ENCODE results near the gene HELZ. TPM values are rescaled to one million over a fixed set of nuclear protein-coding genes. Genes with fewer than 3 reads are reported as not detected.

The HELZ gene
- total RNA-seq, 2 donors from 2014 or later, result 51.4 to 74.7 TPM

- no peak overlapping the region for H3K9ac ChIP-seq (ENCODE audit: extremely low read depth, low read length, poor library complexity, severe bottlenecking)
- no peaks in the 10 kb centered on the region for H3K36me3 ChIP-seq (ENCODE audit: control insufficient read depth, insufficient read depth, low read length)
- H3K27me3 Mint-ChIP-seq (ENCODE audit: insufficient read depth), result peaks cover 4% of the 10 kb centered on the region
- 95 to 96% methylated on average over 7 to 9 of the region's 9 CpGs for WGBS, 2 experiments (ENCODE audit: insufficient coverage in 1 of 2, insufficient read length in 1 of 2)
- H3K4me1 ChIP-seq (ENCODE audit: control insufficient read depth, insufficient read depth, low read length), result no peaks in the 10 kb centered on the region
- no peak overlapping the region for H3K4me3 ChIP-seq (ENCODE audit: low read length)
- no peak for TF ChIP-seq CTCF (conservative IDR thresholded peaks at IDR 0.05)
- no peaks in the 10 kb centered on the region for H3K4me1 Mint-ChIP-seq
- H3K9me3 ChIP-seq (ENCODE audit: control insufficient read depth, low read length), result peaks cover 26% of the 10 kb centered on the region
- H3K36me3 Mint-ChIP-seq (ENCODE audit: low read depth), result no peaks in the 10 kb centered on the region
- H3K27me3 ChIP-seq (ENCODE audit: control insufficient read depth, insufficient read depth, low read length, poor library complexity, severe bottlenecking), result no peaks in the 10 kb centered on the region
- H3K27ac Mint-ChIP-seq, result no peak overlapping the region
- no peak for DNase-seq
- H3K9me3 Mint-ChIP-seq, result peaks cover 25% of the 10 kb centered on the region
- H3K27ac ChIP-seq (ENCODE audit: low read depth, low read length), result no peak overlapping the region
- H3K4me3 Mint-ChIP-seq, result no peak overlapping the region
These were observed 211.4 kb downstream of the HELZ start for GRCh38 chr17:67033613-67034012.

- no peak for DNase-seq
- Mint-ChIP-seq H3K36me3 (ENCODE audit: low read depth) (no peaks in the 10 kb centered on the region), H3K9me3 (peaks cover 19% of the 10 kb centered on the region), H3K4me1 (no peaks in the 10 kb centered on the region), H3K27ac (no peak overlapping the region), H3K4me3 (no peak overlapping the region), H3K27me3 (ENCODE audit: insufficient read depth) (peaks cover 4% of the 10 kb centered on the region)
- H3K9ac ChIP-seq (ENCODE audit: extremely low read depth, low read length, poor library complexity, severe bottlenecking), result no peak overlapping the region
- WGBS, 2 experiments (ENCODE audit: insufficient coverage in 1 of 2, insufficient read length in 1 of 2), result 99 to 100% methylated on average over 1 to 11 of the region's 13 CpGs
- no peaks in the 10 kb centered on the region for H3K27me3 ChIP-seq (ENCODE audit: control insufficient read depth, insufficient read depth, low read length, poor library complexity, severe bottlenecking)
- peaks cover 20% of the 10 kb centered on the region for H3K9me3 ChIP-seq (ENCODE audit: control insufficient read depth, low read length)
- no peaks in the 10 kb centered on the region for H3K4me1 ChIP-seq (ENCODE audit: control insufficient read depth, insufficient read depth, low read length)
- no peak for TF ChIP-seq CTCF (conservative IDR thresholded peaks at IDR 0.05)
- no peak overlapping the region for H3K4me3 ChIP-seq (ENCODE audit: low read length)
- H3K27ac ChIP-seq (ENCODE audit: low read depth, low read length), result no peak overlapping the region
- H3K36me3 ChIP-seq (ENCODE audit: control insufficient read depth, insufficient read depth, low read length), result no peaks in the 10 kb centered on the region
These were observed 212.0 kb downstream of the HELZ start for GRCh38 chr17:67032985-67033384.

GRCh38 chr17:67032382-67032781, 212.6 kb downstream of the HELZ start:
- Histone ChIP-seq H3K4me1 (ENCODE audit: control insufficient read depth, insufficient read depth, low read length) (no peaks in the 10 kb centered on the region), H3K36me3 (ENCODE audit: control insufficient read depth, insufficient read depth, low read length) (no peaks in the 10 kb centered on the region), H3K9ac (ENCODE audit: extremely low read depth, low read length, poor library complexity, severe bottlenecking) (no peak overlapping the region), H3K27ac (ENCODE audit: low read depth, low read length) (no peak overlapping the region), H3K27me3 (ENCODE audit: control insufficient read depth, insufficient read depth, low read length, poor library complexity, severe bottlenecking) (no peaks in the 10 kb centered on the region), H3K4me3 (ENCODE audit: low read length) (no peak overlapping the region), H3K9me3 (ENCODE audit: control insufficient read depth, low read length) (peaks cover 14% of the 10 kb centered on the region)
- H3K4me3 Mint-ChIP-seq, result no peak overlapping the region
- H3K9me3 Mint-ChIP-seq, result peaks cover 13% of the 10 kb centered on the region
- no peak for DNase-seq
- H3K4me1 Mint-ChIP-seq, result no peaks in the 10 kb centered on the region
- no peak for TF ChIP-seq CTCF (conservative IDR thresholded peaks at IDR 0.05)
- WGBS, 2 experiments (ENCODE audit: insufficient coverage in 1 of 2, insufficient read length in 1 of 2), result 94 to 97% methylated on average over 6 to 14 of the region's 14 CpGs
- H3K27me3 Mint-ChIP-seq (ENCODE audit: insufficient read depth), result peaks cover 3% of the 10 kb centered on the region
- H3K36me3 Mint-ChIP-seq (ENCODE audit: low read depth), result no peaks in the 10 kb centered on the region
- no peak overlapping the region for H3K27ac Mint-ChIP-seq

Data from endodermal cell (in vitro differentiated cells).